GM18867 (cell line): ENCODE data around the gene MRPL28.

Experiments used
- ATAC-seq: cut with Tn5 transposase; IDR thresholded peaks from one replicate; pipeline ENCODE4 v1.9.1; 2021; ENCODE audit warnings: mild to moderate bottlenecking, moderate library complexity; ENCODE audit not compliant: unreplicated experiment

The MRPL28 gene

GRCh38 chr16:318628-319027 is 51.7 kb downstream of the MRPL28 start:
- ATAC-seq = no peak

GRCh38 chr16:317583-317982 is 52.8 kb downstream of the MRPL28 start:
- ATAC-seq = no peak
